GM21423 (cell line): Measurements from ENCODE around the gene TMPRSS12.
A peak's percentile ranks its signal among the peaks of the same experiment; 100 is the strongest.
"Not testable (repeated sequence)": the region's sequence is repeated elsewhere in the genome, so short reads cannot be mapped to it uniquely, and the experiment has no call there.

ENCODE experiments used
- ATAC-seq: cut with Tn5 transposase; IDR thresholded peaks from one replicate; pipeline ENCODE4 v1.9.1; 2021; ENCODE audit warnings: mild to moderate bottlenecking, moderate library complexity; ENCODE audit not compliant: unreplicated experiment

Gene TMPRSS12

DNA sequence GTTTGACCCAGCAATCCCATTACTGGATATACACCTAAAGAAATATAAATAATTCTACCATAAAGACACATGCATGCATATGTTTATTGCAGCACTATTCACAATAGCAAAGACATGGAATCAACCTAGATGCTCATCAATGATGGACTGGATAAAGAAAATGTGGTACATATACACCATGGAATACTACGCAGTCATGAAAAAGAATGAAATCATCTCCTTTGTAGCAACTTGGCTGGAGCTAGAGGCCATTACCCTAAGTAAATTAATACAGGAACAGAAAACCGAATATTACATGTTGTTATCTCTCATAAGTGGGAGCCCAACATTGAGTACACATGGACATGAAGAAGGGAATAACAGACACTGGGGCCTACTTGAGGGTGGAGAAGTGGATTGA is 13.0 kb downstream of the TMPRSS12 start:
- ATAC-seq: not testable (repeated sequence)

DNA sequence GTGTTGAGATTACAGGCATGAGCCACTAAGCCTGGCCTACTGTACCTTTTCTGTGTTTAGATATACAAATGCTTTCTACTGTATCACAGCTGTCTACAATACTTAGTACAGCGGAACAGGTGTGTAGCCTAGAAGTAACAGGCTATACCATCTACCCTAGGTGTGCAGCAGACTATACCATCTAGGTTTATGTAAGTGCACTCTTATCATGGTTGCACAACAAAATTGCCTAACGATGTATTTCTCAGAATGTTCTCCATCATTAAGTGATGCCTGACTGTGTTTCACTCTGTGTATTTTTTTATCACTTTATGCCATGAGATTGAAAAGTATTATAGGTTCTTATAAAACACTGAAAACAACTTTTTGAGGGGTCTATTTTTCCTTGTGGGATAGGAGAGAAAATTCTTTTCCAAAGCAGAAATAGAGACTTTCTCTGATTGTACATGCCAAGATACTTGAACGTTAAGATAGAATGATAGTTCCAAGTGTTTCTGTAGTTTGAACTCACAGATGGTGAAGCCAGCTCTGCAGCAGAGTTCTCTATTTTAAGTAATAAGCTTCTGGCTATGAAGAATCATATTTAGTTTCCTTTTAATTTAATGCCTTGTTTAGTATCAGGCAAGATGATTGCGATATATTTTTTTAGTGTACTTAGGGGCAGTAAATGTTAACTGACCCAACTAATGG is 17.0 kb downstream of the TMPRSS12 start:
- ATAC-seq: no peak

DNA sequence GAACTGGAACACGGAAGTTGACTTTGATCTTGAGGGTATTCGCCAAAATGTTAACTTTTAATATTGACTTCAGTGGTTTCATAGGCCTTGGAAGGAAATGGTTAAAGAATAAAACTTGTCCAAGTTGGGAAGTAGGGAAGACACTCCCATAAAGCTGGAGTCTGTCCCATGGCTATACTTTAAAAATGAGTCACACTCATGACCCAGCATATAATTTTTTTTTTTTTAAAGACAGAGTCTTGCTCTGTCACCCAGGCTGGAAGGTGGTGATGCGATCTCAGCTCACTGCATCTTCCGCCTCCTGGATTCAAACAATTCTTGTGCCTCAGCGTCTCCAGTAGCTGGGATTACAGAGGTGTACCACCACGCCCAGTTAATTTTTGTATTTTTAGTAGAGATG is 19.6 kb downstream of the TMPRSS12 start:
- no peak for ATAC-seq

DNA sequence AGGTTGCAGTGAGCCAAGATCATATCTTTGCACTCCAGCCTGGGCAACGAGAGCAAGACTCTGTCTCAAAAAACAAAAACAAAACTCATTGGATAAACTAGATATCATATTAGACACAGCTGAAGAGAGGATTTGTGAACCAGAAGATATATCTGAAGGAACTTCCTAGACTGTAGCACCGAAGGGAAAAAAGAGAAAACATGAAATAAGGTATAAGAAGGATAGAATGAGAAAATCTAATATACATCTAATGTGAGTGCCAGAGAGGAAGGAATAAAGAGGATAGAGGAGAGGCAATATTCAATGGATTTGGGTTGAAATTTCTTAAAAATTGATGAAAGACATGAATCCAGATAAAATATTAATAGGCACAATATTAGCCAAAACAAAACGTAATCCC is 22.5 kb downstream of the TMPRSS12 start:
- no peak for ATAC-seq

DNA sequence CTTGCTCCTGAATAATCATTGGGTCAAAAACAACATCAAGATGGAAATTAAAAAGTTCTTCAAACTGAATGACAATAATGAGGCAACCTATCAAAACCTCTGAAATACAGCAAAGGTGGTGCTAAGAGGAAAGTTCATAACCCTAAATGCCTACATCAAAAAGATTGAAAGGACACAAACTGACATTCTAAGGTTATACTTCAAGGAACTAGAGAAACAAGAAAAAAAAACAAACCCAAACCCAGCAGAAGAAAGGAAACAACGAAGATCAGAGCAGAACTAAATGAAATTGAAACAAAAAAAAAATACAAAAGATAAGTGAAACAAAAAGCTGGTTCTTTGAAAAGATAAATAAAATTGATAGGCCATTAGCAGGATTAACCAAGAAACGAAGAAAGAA is 26.2 kb downstream of the TMPRSS12 start:
- not testable (repeated sequence) for ATAC-seq

DNA sequence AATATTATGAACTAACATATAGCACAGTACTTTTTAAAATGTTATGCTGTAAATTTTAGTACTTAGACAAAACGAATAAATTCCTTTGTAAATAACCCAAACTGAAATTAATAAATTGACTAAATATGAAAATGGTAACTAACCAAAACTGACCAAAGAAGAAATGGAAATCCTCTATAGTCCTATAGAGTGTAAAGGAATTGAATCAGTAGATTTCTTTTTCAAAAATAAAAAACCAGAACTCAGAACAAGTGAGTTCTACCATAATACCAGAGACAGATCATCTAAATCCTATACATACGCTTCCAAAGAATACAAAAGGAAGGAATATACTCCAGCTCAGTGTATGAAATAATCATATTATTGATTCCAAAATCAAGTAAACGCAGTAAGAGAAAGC is 39.8 kb downstream of the TMPRSS12 start:
- no peak for ATAC-seq

DNA sequence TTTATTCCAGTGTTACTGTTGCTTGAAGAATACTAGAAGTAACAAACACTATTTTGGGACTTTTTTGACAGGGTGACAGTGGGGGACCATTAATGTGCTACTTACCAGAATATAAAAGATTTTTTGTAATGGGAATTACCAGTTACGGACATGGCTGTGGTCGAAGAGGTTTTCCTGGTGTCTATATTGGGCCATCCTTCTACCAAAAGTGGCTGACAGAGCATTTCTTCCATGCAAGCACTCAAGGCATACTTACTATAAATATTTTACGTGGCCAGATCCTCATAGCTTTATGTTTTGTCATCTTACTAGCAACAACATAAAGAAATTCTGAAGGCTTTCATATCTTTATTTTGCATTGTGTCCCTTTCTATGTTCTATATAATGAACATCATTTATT is 44.5 kb downstream of the TMPRSS12 start:
- ATAC-seq: no peak

DNA sequence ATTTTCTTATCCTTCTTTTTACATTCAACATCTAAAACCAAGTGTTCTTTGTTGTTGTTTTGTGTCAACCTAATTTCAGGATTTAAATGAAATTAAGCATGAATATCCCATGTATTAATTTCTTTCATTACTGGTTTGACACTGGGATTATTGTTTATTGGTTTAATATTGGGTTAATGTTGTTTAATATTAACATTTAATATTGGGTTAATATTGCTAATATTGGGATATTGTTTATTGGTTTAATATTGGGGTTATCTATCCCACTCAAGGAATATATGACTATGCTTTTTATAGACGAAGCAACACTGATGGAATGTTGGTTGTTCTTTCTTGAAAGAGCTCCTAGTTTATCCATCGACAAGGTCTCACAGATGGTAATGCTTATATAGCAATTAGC is 45.9 kb downstream of the TMPRSS12 start:
- no peak for ATAC-seq

DNA sequence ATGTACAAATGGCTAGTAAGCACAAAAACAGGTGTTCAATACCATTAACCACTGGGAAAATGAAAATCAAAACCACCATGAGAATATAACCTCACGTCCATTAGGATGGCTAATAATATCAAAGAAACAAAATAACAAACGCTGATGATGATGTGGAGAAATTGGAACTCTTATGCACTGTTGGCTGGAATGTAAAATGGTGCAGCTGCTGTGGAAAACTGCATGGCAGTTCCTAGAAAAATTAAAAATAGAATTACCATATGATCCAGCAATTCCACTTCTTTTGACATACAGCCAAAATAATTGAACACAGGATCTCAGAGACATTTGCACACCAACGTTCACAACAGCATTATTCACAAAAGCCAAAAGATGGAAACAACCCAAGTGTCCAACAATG is 51.5 kb downstream of the TMPRSS12 start:
- ATAC-seq: no peak

DNA sequence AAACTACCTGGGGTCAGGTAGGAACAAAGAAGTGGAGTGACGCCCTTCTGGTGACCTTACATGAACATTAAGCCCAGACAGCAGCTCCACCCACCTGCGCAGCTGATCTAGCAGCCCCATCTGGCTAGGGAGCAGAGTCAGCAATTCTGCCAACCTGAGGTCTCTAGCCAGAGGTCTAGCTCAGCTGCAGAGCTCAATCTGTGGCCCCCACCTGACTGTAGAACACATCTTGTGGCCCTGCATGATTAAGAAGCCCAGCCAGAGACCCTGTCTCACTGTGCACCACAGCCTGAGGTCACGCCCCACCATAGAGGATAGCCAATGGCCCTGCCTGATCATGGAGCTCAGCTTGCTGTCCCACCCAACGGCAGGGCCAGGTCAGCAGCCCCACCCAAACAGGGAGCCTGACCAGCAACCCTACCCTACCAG is 59.0 kb downstream of the TMPRSS12 start:
- no peak for ATAC-seq

DNA sequence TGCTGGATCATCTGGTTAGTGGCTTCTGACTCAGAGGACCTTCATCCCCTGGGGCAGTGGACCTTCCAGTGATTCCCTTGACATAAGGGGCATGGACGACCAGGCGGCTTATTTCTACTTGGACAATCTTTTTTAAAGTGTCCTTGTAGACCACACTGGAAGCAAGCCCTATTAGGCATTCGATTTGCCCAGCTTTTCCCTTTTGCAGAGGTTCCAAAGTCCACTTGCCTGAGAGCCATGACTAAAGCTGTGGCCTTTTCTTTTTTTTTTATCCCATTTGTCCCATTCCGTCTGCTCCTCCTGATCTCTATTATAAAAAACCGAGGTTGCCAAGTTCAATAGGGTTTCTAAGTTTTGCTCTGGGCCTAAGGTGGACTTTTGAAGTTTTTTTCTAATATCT is 65.8 kb downstream of the TMPRSS12 start:
- ATAC-seq: not testable (repeated sequence)

DNA sequence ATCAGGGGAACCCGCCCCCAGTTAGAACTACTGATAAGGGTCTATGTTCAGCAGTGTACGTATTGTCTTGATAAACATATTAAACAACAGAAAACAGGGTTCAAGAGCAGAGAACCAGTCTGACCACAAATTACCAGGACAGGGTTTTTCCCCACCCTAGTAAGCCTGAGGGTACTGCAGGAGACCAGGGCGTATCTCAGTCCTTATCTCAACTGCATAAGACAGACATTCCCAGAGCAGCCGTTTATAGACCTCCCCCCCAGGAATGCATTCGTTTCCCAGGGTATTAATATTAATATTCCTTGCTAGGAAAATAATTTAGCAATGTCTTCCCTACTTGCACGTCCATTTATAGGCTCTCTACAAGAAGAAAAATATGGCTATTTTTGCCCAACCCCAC is 69.6 kb downstream of the TMPRSS12 start:
- not testable (repeated sequence) for ATAC-seq

DNA sequence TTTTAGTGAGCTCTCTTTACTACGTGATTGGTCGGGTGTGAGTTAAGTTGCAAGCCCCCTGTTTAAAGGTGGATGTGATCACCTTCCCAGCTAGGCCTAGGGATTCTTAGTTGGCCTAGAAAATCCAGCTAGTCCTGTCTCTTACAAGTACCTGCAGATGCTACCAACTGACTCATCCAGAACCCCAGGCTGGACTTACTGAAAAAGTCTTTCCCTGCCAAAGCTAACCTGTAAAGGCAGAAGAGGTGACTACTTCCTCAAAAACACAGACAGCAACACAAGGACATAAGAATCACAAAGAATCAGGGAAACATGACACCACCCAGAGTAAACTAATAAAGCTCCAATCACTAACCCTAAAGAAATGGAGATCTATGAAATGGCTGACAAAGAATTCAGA is 70.5 kb downstream of the TMPRSS12 start:
- no peak for ATAC-seq

DNA sequence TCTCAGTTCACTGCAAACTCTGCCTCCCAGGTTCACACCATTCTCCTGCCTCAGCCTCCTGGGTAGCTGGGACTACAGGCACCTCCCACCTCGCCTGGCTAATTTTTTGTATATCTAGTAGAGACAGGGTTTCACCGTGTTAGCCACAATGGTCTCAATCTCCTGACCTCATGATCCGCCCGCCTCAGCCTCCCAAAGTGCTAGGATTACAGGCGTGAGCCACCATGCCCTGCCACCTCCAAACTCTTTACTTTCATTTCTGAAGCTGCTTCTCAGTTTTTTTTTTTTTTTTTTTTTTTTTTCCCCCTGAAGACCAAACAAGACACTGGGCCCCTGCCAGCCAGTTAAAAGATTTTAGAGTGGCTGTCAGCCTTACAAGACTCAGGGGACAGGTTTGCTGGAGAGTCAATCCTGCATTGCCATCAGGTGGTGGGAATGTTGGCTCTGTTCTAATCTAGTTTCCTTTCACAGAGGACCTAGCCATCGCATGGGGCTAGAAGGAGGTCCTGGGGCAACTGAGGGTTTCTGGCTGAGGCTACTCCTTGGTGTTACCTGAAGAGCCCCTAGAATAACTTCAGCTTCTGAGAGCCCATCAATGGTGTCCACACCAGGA is 72.3 kb downstream of the TMPRSS12 start:
- no peak for ATAC-seq

DNA sequence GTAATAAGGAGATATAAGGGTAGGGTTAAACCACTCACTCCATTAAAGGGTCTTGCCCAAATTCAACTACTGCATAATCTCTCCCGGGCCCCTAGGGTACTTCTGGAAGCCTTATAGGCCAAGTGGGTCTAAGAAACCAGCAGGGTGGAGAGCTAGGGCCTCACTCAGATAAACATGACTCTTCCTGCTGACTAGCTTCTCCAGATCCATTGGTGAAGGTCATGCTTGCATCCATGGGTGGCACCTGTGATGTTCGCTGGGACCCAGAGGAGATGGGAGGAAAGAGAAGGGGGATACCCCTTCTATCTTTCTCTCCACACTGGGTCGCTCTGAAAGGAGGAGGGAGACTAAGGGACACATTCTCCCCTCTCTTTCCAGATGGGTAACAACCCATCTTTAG is 73.6 kb downstream of the TMPRSS12 start:
- no peak for ATAC-seq

DNA sequence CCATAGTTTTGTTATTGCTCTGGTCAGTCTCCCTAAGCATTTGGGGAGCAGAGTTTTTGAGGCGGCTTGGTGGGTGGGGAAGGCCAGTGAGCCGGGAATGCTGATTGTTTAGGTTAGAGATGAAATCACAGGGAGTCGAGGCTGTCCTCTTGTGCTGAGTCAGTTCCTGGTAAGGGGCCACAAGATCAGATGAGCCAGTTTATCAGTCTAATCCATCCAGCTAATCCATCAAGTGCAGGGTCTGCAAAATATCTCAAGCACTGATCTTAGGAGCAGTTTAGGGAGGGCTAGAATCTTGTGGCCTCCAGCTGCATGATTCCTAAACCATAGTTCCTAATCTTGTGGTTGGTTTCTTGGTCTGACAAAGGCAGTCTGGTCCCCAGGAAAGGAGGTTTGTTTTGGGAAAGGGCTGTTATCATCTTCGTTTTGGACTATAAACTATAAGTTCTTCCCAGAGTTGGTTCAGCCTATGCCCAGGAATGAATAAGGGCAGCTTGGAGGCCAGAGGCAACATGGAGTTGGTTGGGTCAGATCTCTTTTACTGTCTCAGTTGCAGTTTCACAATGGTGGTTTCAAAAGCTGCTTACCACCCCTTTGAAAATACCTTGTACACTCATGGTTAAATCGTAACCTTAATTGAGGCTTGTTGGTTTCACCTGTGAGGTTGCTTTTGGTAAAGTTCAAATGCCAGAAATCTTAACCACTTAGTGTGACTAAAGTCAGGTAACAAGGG is 76.0 kb downstream of the TMPRSS12 start:
- no peak for ATAC-seq

DNA sequence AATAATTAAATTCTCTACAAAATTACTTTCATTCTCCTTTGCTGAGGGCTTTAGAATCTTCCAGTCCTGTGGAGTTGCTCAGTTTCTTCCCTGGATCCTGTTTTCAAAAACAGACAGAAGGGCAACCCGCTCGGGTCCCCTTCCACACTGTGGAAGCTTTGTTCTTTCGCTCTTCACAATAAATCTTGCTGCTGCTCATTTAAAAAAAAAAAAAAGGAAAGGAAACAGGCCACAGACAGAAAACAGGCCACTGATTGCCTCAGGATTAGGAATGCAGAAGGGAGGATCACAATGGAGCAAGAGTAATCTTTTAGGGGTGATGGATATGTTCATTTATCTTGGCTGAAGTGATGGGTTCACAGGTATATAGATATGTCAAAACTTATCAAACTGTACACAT is 80.1 kb downstream of the TMPRSS12 start:
- ATAC-seq: no peak

DNA sequence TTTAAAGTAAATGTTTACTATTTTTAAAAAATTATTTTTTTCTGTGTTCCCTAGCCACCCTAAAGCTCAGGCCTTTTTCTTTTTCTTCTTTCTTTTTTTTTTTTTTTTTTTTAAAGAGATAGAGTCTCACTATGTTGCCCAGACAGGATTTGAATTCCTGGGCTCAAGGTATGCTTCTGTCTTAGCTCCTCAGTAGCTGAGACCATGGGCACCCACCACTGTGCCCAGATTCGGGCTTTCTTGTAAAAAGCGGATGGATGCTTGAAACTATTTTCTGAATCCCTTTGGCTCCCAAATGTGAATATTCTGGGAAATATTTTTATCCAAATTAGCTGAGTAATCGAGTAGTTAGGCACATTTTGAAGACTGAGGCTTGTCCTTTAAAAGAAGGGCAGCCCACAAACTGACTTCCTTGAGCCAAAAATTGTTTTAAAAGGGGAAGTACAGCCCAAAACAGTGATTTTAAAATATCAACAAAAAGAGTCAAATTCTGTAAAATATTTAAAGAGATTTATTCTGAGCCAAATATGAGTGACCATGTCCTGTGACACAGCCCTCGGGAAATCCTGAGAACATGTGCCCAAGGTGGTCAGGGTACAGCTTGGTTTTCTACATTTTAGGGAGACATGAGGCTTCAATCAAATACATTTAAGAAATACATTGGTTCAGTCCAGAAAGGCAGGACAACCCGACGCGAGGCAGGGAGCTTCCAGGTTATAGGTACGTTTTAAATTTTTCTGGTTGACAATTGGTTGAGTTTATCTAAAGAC is 80.8 kb downstream of the TMPRSS12 start:
- ATAC-seq: no peak

DNA sequence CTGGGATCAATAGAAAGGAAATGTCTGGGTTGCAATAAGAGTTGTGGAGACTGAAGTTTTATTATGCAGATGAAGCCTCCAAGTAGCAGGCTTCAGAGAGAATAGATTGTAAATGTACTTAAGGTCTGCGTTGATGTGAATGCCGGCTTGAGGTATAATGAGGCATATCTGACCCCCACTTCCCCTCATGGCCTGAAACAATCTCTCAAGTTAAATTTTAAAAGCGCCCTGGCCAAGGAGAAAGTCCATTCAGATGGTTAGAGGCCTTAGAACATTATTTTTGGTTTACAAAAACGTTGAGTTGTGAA is 81.4 kb downstream of the TMPRSS12 start:
- ATAC-seq: no peak

DNA sequence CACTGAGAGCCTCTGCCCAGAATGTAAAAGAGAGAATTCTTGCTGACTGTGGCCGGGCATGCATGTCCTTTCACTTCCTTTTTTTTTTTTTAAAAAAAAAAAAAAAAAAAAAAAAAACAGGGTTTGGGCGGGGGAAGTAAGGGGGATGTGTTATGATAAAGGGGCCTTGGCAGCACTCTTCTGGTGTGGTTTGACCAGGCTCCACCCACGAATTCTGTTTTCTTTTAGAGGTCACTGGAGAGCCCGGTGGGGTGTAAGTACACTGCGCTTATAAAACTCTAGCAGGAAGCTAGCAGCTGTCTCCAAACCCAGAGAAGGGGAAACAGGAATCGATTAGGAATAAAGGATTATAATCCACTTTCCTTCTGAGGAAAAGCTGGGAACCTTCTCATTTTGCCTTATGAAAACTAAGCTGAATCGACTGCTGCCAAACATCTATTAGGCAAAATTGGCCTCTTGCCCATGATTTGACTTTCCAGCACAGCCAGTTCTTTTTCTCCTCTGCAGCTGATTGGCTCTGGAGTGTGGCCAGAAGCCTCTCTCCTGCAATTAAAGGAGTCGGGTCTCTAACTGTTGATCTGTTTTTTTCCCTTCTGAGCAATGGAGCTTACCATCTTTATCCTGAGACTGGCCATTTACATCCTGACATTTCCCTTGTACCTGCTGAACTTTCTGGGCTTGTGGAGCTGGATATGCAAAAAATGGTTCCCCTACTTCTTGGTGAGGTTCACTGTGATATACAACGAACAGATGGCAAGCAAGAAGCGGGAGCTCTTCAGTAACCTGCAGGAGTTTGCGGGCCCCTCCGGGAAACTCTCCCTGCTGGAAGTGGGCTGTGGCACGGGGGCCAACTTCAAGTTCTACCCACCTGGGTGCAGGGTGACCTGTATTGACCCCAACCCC is 82.0 kb downstream of the TMPRSS12 start:
- peak; percentile 83 for ATAC-seq

DNA sequence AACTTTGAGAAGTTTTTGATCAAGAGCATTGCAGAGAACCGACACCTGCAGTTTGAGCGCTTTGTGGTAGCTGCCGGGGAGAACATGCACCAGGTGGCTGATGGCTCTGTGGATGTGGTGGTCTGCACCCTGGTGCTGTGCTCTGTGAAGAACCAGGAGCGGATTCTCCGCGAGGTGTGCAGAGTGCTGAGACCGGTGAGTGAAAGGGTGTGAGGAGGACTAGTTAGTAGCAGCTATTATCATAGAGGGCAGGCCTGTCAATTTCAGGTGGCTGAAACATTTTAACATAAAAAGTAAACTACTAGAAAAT is 82.6 kb downstream of the TMPRSS12 start:
- ATAC-seq: no peak
